BJ (cell line): ENCODE measurements around the gene LUC7L3. TPM values are rescaled to one million over a fixed set of nuclear protein-coding genes. Genes with fewer than 3 reads are reported as not detected.

Source experiments
- CTCF ChIA-PET: fragments of 350-600 bp; formaldehyde crosslinking; extraction: SDS; loops from one replicate; lab custom pipeline; 2021; ENCODE audit warnings: antibody characterized with exemption, inconsistent platforms; lab: Yijun Ruan, JAX
- POLR2A ChIA-PET: fragments of 300-600 bp; sonication (Branson Sonifier 250); formaldehyde crosslinking; extraction: SDS; loops from one replicate; lab custom pipeline; 2021; ENCODE audit warnings: antibody characterized with exemption; lab: Charles Lee
- DNase-seq: peaks from one replicate; pipeline ENCODE4 v3.0.0-alpha.2; 2011; ENCODE audit warnings: low read depth
- H3K27me3 ChIP-seq: 2 replicates; pipeline ENCODE4 v1.6.0; 2011; ENCODE audit warnings: low read length; ENCODE audit not compliant: control insufficient read depth, insufficient read depth
- H3K36me3 ChIP-seq: 2 replicates; pipeline ENCODE4 v1.5.1; 2011; ENCODE audit warnings: low read length; ENCODE audit not compliant: control insufficient read depth, insufficient read depth
- H3K4me3 ChIP-seq: 2 replicates; pipeline ENCODE4 v1.5.1; 2011; ENCODE audit warnings: low read depth, mild to moderate bottlenecking, control low read depth, low read length
- polyA plus RNA-seq: library from polyadenylated mRNA; depleted of rRNA; stranded (reverse); fragments of >200 nt; gene quantifications from 2 replicates; pipeline ENCODE4 v1.2.3, GENCODE V29; 2011
- TF ChIP-seq, protein P1 (sequence below): IDR thresholded peaks from 2 replicates; pipeline ENCODE4 v1.5.1; 2011; ENCODE audit warnings: low read depth, mild to moderate bottlenecking, control low read depth, inconsistent platforms, low read length, moderate library complexity; ENCODE audit not compliant: insufficient read depth

LUC7L3 gene
- polyA plus RNA-seq, 1 experiment: 55.6 TPM

DNA sequence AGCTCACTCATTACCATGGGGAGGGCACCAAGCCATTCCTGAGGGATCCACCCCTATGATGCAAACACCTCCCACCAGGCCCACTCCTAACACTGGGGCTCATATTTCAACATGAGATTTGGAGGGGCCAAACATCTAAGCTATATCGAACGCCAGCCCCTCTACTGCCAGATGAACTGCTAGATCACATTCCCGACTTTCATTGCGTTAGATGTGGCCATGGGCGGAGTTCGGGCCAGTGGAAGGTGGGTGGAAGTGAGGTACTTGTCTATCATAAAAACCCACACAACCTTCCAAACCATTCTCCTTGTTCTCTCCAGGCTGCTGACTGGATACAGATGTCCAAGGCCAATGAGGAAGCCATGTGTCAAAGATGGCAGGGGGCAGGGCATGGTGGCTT is 75.0 kb downstream of the LUC7L3 start:
- no peaks in the 10 kb centered on the region for H3K36me3 ChIP-seq
- ChIA-PET CTCF (interaction anchor here (0.8 to 1.2 kb wide), 3 partner anchors 11 to 43 kb away, joined by 3 to 4 read pairs (median 4); no protein-coding TSS in a partner anchor), POLR2A (no interaction called here)
- TF ChIP-seq, protein P1, sequence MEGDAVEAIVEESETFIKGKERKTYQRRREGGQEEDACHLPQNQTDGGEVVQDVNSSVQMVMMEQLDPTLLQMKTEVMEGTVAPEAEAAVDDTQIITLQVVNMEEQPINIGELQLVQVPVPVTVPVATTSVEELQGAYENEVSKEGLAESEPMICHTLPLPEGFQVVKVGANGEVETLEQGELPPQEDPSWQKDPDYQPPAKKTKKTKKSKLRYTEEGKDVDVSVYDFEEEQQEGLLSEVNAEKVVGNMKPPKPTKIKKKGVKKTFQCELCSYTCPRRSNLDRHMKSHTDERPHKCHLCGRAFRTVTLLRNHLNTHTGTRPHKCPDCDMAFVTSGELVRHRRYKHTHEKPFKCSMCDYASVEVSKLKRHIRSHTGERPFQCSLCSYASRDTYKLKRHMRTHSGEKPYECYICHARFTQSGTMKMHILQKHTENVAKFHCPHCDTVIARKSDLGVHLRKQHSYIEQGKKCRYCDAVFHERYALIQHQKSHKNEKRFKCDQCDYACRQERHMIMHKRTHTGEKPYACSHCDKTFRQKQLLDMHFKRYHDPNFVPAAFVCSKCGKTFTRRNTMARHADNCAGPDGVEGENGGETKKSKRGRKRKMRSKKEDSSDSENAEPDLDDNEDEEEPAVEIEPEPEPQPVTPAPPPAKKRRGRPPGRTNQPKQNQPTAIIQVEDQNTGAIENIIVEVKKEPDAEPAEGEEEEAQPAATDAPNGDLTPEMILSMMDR: no peak
- no peak for DNase-seq
- no peak overlapping the region for H3K4me3 ChIP-seq
- H3K27me3 ChIP-seq: no peaks in the 10 kb centered on the region

DNA sequence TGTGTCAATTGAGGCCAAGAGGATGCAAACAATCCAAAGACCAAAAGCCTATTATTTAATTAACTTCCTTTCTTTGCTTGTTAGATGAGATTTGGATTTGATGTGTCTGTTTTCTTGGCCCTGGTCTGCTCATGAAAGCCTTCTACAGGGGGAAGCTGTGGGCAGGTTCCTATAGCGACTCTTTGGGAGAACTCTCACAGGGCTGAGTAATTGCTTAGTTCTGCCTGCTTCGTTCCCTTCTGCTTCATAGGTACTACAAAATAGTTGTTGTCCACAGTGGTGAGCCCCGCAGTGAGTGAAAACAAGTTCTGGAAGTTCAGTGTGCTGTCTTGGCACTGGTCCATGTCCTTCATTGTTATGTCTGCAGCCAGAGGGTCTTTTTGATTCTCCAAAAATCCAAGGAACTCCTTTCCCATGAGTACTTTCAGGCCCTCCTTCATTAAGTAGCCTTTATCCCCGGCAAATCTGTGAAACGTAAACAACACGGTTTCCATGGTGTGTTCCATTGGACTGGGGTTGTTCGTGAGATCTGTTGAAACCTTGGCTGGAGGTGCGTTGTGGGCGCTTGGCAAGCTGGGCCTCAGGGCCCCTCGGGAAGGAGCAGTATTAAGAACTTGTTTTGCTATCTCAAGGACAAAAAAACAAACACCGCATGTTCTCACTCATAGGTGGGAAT is 77.9 kb downstream of the LUC7L3 start:
- POLR2A ChIA-PET: no interaction called here
- TF ChIP-seq, protein P1: no peak
- no peak for DNase-seq
- CTCF ChIA-PET: interaction anchor here (1.0 to 5.5 kb wide), 2 partner anchors 14 to 30 kb away, joined by 3 to 35 read pairs; no protein-coding TSS in a partner anchor
- Histone ChIP-seq H3K27me3 (no peaks in the 10 kb centered on the region), H3K4me3 (no peak overlapping the region), H3K36me3 (no peaks in the 10 kb centered on the region)

DNA sequence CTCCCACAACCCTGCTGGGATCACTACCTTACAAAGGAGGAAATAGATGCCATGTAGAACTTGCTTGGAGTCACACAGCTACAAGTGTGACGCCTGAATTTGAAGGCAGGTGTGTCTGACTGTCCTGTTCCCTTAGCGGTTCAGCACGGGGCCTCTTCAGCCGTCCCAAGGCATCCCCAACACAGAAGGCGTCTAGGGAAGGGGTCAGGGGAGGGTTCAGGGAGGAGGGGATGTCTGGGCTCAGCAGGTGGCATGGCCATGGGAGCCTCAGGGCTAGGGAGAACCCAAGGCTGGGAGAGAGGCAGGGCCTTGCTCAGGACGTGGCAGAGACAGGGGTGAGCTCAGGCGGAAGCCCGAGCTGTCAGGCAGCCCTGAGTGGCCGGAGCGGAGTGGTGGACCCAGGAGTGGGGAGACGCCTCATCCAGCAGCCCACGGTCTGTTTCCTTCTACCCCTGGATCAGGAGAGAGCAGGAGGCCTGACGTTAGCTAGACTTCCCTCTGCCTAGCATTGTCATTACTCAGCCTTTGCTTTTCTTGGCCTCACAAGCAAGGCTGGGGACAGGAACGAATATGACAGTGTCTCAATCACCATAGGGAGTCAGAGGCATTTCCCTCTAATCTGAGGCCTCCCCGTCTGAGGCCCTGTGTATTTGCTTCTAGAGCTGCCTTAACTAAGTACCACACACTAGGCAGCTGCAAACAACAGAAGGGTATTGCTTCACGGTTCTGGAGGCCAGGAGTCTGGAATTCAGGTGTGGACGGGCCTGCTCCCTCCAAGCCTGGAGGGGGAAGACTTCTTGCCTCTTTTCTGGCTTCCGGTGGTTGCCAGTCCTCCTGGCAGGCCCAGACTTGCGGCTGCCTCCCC is 79.3 kb downstream of the LUC7L3 start:
- no peak overlapping the region for H3K4me3 ChIP-seq
- no peaks in the 10 kb centered on the region for H3K36me3 ChIP-seq
- no peaks in the 10 kb centered on the region for H3K27me3 ChIP-seq
- CTCF ChIA-PET: interaction anchor here (1.0 to 5.5 kb wide), 4 partner anchors 15 to 54 kb away, joined by 3 to 35 read pairs (median 6); no protein-coding TSS in a partner anchor
- TF ChIP-seq, protein P1: no peak
- DNase-seq: no peak
- POLR2A ChIA-PET: no interaction called here

- TF ChIP-seq, protein P1: no peak
- ChIA-PET CTCF (interaction anchor here (2.3 to 5.5 kb wide), 2 partner anchors 16 to 17 kb away, joined by 8 to 35 read pairs; no protein-coding TSS in a partner anchor), POLR2A (no interaction called here)
- H3K4me3 ChIP-seq: no peak overlapping the region
- DNase-seq: no peak
- H3K27me3 ChIP-seq: no peaks in the 10 kb centered on the region
- H3K36me3 ChIP-seq: no peaks in the 10 kb centered on the region
These were observed 80.2 kb downstream of the LUC7L3 start for GRCh38 chr17:50799582-50799981.

- TF ChIP-seq, protein P1: no peak
- DNase-seq: no peak
- Histone ChIP-seq H3K36me3 (no peaks in the 10 kb centered on the region), H3K27me3 (no peaks in the 10 kb centered on the region), H3K4me3 (no peak overlapping the region)
- POLR2A ChIA-PET: no interaction called here
- CTCF ChIA-PET: interaction anchor here (2.3 to 5.5 kb wide), 2 partner anchors 17 kb away, joined by 8 to 35 read pairs; no protein-coding TSS in a partner anchor
These were observed 80.8 kb downstream of the LUC7L3 start for GRCh38 chr17:50800196-50800700.
